Esophagus squamous epithelium (tissue), 5 donors: ENCODE results near the gene ROMO1. TPM values are rescaled to one million over a fixed set of nuclear protein-coding genes. Genes with fewer than 3 reads are reported as not detected.
A peak's percentile ranks its signal among the peaks of the same experiment; 100 is the strongest.

Experiments used
- DNase-seq: peaks from one replicate; lab custom pipeline; 2025; lab: John Stamatoyannopoulos, UW
- H3K27ac ChIP-seq, 4 donors: fragments of 200-600 bp; sonication (generic); one replicate each; pipeline ENCODE4 v1.5.1; 2016 to 2019; ENCODE audit warnings: mild to moderate bottlenecking in 1 of 4
- H3K27me3 ChIP-seq, 4 donors: fragments of 200-600 bp; sonication (generic); 1 replicate in 3 of 4; 2 replicates in 1 of 4; pipeline versions ENCODE4 v1.5.1 to v1.6.0; 2017 to 2021; ENCODE audit warnings: antibody characterized with exemption in 1 of 4
- H3K36me3 ChIP-seq, 3 donors: fragments of 200-600 bp; sonication (generic); one replicate each; pipeline ENCODE4 v1.5.1; 2016 to 2019
- H3K4me1 ChIP-seq, 3 donors: fragments of 200-600 bp; sonication (generic); one replicate each; pipeline ENCODE4 v1.5.1; 2017 to 2019
- H3K4me3 ChIP-seq, 4 donors: fragments of 200-600 bp; sonication (generic); 1 replicate in 3 of 4; 2 replicates in 1 of 4; pipeline ENCODE4 v1.5.1; 2016 to 2019; ENCODE audit warnings: mild to moderate bottlenecking in 2 of 4, moderate library complexity in 1 of 4
- H3K9me3 ChIP-seq, 3 donors: fragments of 200-600 bp; sonication (generic); one replicate each; pipeline ENCODE4 v1.5.1; 2016 to 2019
- POLR2A ChIP-seq, 4 donors: fragments of 450-650 bp; IDR thresholded peaks; one replicate each; pipeline ENCODE4 v1.6.1; 2017; ENCODE audit warnings: antibody characterized with exemption in 4 of 4, mild to moderate bottlenecking in 4 of 4, moderate library complexity in 3 of 4
- WGBS, 2 donors: methylation state at CpG; one replicate each; pipeline ENCODE4 v1.1.5; 2018; 5-methylcytosine and 5-hydroxymethylcytosine counted together
- intact Hi-C: fragments of 100-400 bp; cut with DNase I; formaldehyde crosslinking; loops from one replicate; pipeline ENCODE4 v1.15.0; 2022
- total RNA-seq, 4 donors: library from RNA; depleted of rRNA; stranded (reverse); fragments of >200 nt; gene quantifications; one replicate each; pipeline ENCODE4 v1.1.0, GENCODE V29; 2016
- TF ChIP-seq, protein P1 (sequence below), 6 experiments: fragments of 450-650 bp in 4 of 6; fragments of 200-600 bp in 2 of 6; sonication (generic) in 2 of 6; IDR thresholded peaks; one replicate each; pipeline ENCODE4 v1.5.1; 2016 to 2019; ENCODE audit warnings: antibody characterized with exemption in 6 of 6, mild to moderate bottlenecking in 4 of 6, moderate library complexity in 4 of 6
- donor health status: DM: yes; HTN: yes; CAD: no.

ROMO1 gene
- total RNA-seq = 100 to 1,000 TPM; 178 to 290 (median 228) TPM

DNA sequence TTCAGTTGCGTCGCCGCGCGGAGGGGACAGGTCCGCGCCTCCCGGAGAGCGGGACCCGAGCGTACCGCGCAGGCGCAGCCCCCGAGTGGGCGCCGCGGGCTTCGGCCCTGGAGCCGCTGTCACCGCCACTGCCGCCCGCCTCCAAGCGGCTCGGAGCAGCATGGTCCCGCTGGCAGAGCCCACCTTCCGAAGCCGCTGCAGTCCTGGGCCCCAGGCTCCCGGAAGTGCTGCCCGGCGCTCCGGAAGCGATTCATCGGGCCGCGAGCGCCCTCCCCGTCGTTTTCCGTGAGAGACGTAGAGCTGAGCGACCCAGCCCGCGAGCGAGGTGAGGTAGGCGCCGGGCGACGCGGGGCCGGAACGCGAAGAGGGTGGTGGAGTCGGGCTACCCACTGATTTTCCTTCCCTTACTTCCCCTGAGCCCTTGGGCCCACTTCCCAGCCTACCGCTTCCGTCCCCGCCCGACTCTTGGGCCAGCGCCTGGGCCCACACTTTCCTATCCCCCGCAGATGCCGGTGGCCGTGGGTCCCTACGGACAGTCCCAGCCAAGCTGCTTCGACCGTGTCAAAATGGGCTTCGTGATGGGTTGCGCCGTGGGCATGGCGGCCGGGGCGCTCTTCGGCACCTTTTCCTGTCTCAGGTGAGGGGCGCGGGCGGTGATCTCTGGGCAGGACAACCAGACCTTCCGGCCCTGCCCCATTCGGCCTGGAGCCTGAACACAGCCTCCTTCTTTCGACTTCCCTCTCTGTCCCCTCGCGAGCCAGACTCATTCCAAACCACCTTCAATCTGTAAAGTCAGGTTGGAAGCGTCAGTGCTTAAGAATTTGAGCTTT is at the start of gene ROMO1, which contains the start of gene NFS1:
ROMO1 (plus strand) TSS at position 279 of the 830 bp plus-strand sequence; CDS start at position 507, 228 bp downstream.
NFS1 (minus strand) TSS at position 226 of the 830 bp plus-strand sequence; CDS start at position 162, 64 bp downstream.
- 0 to 1% methylated on average over 25 to 34 of the region's 81 CpGs for WGBS, 2 donors

DNA sequence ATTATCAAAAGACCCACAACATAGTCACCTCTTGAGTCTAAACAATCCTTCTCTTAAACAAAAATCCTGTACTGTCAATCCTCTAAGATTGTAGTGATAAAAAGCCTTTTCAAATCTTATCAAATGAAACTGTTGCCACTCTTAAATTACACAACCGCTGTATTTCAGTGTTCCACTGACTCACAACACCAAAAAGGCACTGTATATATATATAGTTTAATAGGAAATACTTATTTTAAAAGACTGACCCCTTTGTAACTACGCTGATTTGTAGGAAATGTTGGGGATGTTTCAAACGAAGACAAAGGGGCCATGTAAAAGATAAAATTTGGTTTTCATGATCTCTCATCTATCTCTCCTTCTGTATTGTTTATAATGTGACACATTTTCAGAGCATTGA is 48.6 kb upstream of the ROMO1 start:
- intact Hi-C loops = no loop called here
- Histone ChIP-seq H3K4me1 (peaks cover 0 to 44% (median 2%) of the 10 kb centered on the region in 3 donors), H3K36me3 (peaks cover 6 to 53% (median 10%) of the 10 kb centered on the region in 3 donors), H3K27ac (no peak overlapping the region), H3K9me3 (no peaks in the 10 kb centered on the region), H3K4me3 (no peak overlapping the region), H3K27me3 (no peaks in the 10 kb centered on the region)
- WGBS, 2 donors = 76 to 87% methylated on average over 3 of the region's 3 CpGs
- TF ChIP-seq POLR2A (IDR thresholded peaks at IDR 0.05) = no peak
- TF ChIP-seq, protein P1, sequence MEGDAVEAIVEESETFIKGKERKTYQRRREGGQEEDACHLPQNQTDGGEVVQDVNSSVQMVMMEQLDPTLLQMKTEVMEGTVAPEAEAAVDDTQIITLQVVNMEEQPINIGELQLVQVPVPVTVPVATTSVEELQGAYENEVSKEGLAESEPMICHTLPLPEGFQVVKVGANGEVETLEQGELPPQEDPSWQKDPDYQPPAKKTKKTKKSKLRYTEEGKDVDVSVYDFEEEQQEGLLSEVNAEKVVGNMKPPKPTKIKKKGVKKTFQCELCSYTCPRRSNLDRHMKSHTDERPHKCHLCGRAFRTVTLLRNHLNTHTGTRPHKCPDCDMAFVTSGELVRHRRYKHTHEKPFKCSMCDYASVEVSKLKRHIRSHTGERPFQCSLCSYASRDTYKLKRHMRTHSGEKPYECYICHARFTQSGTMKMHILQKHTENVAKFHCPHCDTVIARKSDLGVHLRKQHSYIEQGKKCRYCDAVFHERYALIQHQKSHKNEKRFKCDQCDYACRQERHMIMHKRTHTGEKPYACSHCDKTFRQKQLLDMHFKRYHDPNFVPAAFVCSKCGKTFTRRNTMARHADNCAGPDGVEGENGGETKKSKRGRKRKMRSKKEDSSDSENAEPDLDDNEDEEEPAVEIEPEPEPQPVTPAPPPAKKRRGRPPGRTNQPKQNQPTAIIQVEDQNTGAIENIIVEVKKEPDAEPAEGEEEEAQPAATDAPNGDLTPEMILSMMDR (IDR thresholded peaks at IDR 0.05) = no peak
- no peak for DNase-seq

More for the DNA sequence above, at the start of gene ROMO1, which contains the start of gene NFS1:
- Histone ChIP-seq H3K27me3 (no peaks in the 10 kb centered on the region), H3K36me3 (peaks cover 6 to 64% (median 17%) of the 10 kb centered on the region in 3 donors), H3K27ac (peak within 1 kb of the TSS; percentile 89 to 98 (median 96)), H3K4me1 (peaks cover 14 to 42% (median 21%) of the 10 kb centered on the region in 3 donors), H3K4me3 (peak within 1 kb of the TSS; percentile 62 to 97 (median 90)), H3K9me3 (no peaks in the 10 kb centered on the region)
- peak; percentile 21 for DNase-seq
- intact Hi-C loops = no loop called here
- TF ChIP-seq, protein P1 (IDR thresholded peaks at IDR 0.05) = peak in 3 of 6 experiments; percentile 12 to 50 (median 23)
- peak in 3 of 4 donors; percentile 37 to 58 (median 45) for TF ChIP-seq POLR2A (IDR thresholded peaks at IDR 0.05)

DNA sequence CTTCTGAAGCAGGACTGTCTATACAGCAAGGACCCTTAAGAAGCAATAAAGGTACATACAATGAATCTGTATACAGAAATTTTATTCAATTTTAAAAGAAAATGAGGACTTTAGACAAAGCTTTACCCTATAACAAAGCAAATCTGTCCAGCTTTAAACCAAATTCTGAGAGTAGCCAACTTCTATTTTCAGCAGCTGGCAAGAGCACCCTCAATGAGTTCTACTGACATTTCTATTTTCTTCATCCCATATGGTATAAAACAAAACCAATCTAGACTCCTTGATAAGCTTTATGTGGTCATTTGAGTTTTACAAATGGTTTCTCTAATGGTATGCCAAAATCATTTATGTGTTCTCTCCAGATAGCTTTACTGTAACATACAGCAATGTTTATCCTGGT is 47.2 kb upstream of the ROMO1 start:
- no peak overlapping the region for H3K4me3 ChIP-seq
- H3K27me3 ChIP-seq = no peaks in the 10 kb centered on the region
- H3K27ac ChIP-seq = no peak overlapping the region
- H3K4me1 ChIP-seq = peaks cover 0 to 50% (median 2%) of the 10 kb centered on the region in 3 donors
- TF ChIP-seq POLR2A (IDR thresholded peaks at IDR 0.05) = no peak
- TF ChIP-seq, protein P1 (IDR thresholded peaks at IDR 0.05) = no peak
- H3K9me3 ChIP-seq = no peaks in the 10 kb centered on the region
- DNase-seq = no peak
- intact Hi-C loops = no loop called here
- H3K36me3 ChIP-seq = peaks cover 6 to 63% (median 10%) of the 10 kb centered on the region in 3 donors

DNA sequence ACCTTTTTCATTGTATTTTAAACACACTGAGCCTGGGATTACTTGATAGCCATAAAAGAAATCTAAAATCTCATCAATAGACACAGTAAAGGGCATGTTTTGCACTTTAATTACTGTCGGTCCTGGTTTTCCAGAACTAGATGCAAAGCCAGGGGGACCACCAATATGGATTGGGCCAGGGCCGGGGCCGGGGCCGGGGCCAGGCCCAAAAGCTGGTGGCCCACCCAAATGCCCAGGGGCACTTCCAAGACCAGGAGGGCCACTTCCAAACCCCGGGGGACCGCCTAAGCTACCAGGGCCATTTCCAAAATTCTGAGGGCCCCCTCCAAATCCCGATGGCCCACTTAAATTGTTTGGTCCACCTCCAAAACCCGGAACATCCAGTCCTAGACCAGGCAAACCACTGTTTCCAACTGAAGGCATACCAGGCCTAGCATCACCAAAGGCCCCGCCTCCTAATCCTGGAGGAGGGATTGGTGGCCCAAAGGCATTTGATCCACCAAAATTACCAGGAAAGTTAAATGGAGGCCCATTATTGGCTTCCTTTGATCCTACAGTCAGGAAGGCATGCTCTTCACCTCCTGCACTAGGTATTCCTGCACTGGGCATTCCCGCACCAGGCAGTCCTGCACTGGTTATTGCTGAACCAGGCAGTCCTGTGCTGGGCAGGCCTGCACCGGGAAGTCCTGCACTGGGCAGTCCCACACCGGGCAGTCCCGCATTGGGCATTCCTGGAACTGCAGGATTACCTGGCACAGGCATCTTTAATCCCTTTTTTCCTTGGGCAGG is 46.4 kb upstream of the ROMO1 start:
- intact Hi-C loops = no loop called here
- WGBS, 2 donors = 82 to 100% methylated on average over 5 to 7 of the region's 13 CpGs
- H3K4me1 ChIP-seq = peaks cover 0 to 59% (median 6%) of the 10 kb centered on the region in 3 donors
- no peaks in the 10 kb centered on the region for H3K27me3 ChIP-seq
- no peak overlapping the region for H3K4me3 ChIP-seq
- no peaks in the 10 kb centered on the region for H3K9me3 ChIP-seq
- H3K36me3 ChIP-seq = peaks cover 6 to 58% (median 10%) of the 10 kb centered on the region in 3 donors
- DNase-seq = no peak
- no peak overlapping the region for H3K27ac ChIP-seq
- TF ChIP-seq, protein P1 (IDR thresholded peaks at IDR 0.05) = no peak
- no peak for TF ChIP-seq POLR2A (IDR thresholded peaks at IDR 0.05)
